Mesenchymal stem cell (in vitro differentiated cells and primary cell): Measurements from ENCODE around the gene RAB3D.

ENCODE experiments used
- DNase-seq: peaks from one replicate; pipeline ENCODE4 v3.0.0-alpha.2; 2013
- H2AFZ ChIP-seq: one replicate; pipeline ENCODE4 v1.6.1; 2013; ENCODE audit warnings: low read depth, mild to moderate bottlenecking, control low read depth, inconsistent platforms, low read length, moderate library complexity
- H2AK5ac ChIP-seq: 2 replicates; pipeline ENCODE4 v1.6.1; 2013; ENCODE audit warnings: low read length, moderate library complexity, mild to moderate bottlenecking, inconsistent platforms; ENCODE audit not compliant: severe bottlenecking
- H2BK120ac ChIP-seq: one replicate; pipeline ENCODE4 v1.6.1; 2013; ENCODE audit warnings: low read depth, mild to moderate bottlenecking, inconsistent platforms, low read length, moderate library complexity
- H2BK12ac ChIP-seq, 2 experiments: one replicate each; pipeline ENCODE4 v1.6.1; 2013; ENCODE audit warnings: inconsistent platforms in 2 of 2, low read length in 2 of 2, mild to moderate bottlenecking in 2 of 2, moderate library complexity in 2 of 2, control low read depth in 1 of 2
- H2BK15ac ChIP-seq: one replicate; pipeline ENCODE4 v1.6.1; 2013; ENCODE audit warnings: mild to moderate bottlenecking, low read depth, inconsistent platforms; ENCODE audit not compliant: poor library complexity, severe bottlenecking
- H2BK5ac ChIP-seq: 2 replicates; pipeline ENCODE4 v1.6.1; 2013; ENCODE audit warnings: low read depth, mild to moderate bottlenecking, low read length, control low read depth, inconsistent platforms; ENCODE audit not compliant: poor library complexity, severe bottlenecking
- H3K14ac ChIP-seq, 2 experiments: one replicate each; pipeline ENCODE4 v1.6.1; 2013; ENCODE audit warnings: inconsistent platforms in 2 of 2, low read length in 2 of 2, control low read depth in 1 of 2, mild to moderate bottlenecking in 1 of 2, moderate library complexity in 1 of 2
- H3K18ac ChIP-seq, 2 experiments: one replicate each; pipeline ENCODE4 v1.6.1; 2013; ENCODE audit warnings: inconsistent platforms in 2 of 2, low read length in 2 of 2, control low read depth in 1 of 2, low read depth in 1 of 2, mild to moderate bottlenecking in 1 of 2
- H3K23ac ChIP-seq, 2 experiments: one replicate each; pipeline ENCODE4 v1.6.1; 2013; ENCODE audit warnings: inconsistent platforms in 2 of 2, low read length in 2 of 2, mild to moderate bottlenecking in 2 of 2, moderate library complexity in 2 of 2, control low read depth in 1 of 2
- H3K27ac ChIP-seq: 2 replicates; pipeline ENCODE4 v1.5.1; 2013; ENCODE audit warnings: mild to moderate bottlenecking, moderate library complexity, low read length, control low read depth, inconsistent platforms; ENCODE audit not compliant: poor library complexity, severe bottlenecking
- H3K27me3 ChIP-seq, 2 experiments: 2 replicates each; pipeline versions ENCODE4 v1.6.1 to v1.7.0; 2013; ENCODE audit warnings: low read length in 2 of 2, mild to moderate bottlenecking in 2 of 2, moderate library complexity in 2 of 2, control low read depth in 1 of 2, inconsistent platforms in 1 of 2; ENCODE audit not compliant: control insufficient read depth in 1 of 2, insufficient read depth in 1 of 2
- H3K36me3 ChIP-seq, 2 experiments: 2 replicates each; pipeline versions ENCODE4 v1.6.1 to v1.7.0; 2013; ENCODE audit warnings: low read length in 2 of 2, control low read depth in 1 of 2, inconsistent platforms in 1 of 2, low read depth in 1 of 2, mild to moderate bottlenecking in 1 of 2; ENCODE audit not compliant: insufficient read depth in 2 of 2, control insufficient read depth in 1 of 2
- H3K4ac ChIP-seq, 2 experiments: one replicate each; pipeline ENCODE4 v1.6.1; 2013; ENCODE audit warnings: inconsistent platforms in 2 of 2, low read length in 2 of 2, mild to moderate bottlenecking in 2 of 2, moderate library complexity in 2 of 2, control low read depth in 1 of 2, low read depth in 1 of 2
- H3K4me1 ChIP-seq: 2 replicates; pipeline ENCODE4 v1.6.1; 2013; ENCODE audit warnings: low read depth, low read length, control low read depth; ENCODE audit not compliant: control insufficient read depth, insufficient read depth
- H3K4me2 ChIP-seq: 2 replicates; pipeline ENCODE4 v1.6.1; 2013; ENCODE audit warnings: low read length, mild to moderate bottlenecking, inconsistent platforms; ENCODE audit not compliant: poor library complexity, severe bottlenecking
- H3K4me3 ChIP-seq, 2 experiments: 2 replicates each; pipeline versions ENCODE4 v1.5.1 to v1.7.0; 2013; ENCODE audit warnings: low read length in 2 of 2, mild to moderate bottlenecking in 2 of 2, control low read depth in 1 of 2, low read depth in 1 of 2; ENCODE audit not compliant: insufficient read depth in 1 of 2
- H3K79me1 ChIP-seq: replicated peaks from 2 replicates; pipeline ENCODE4 v1.6.1; 2013; ENCODE audit warnings: mild to moderate bottlenecking, control low read depth, low read length, inconsistent platforms; ENCODE audit not compliant: poor library complexity, severe bottlenecking
- H3K9ac ChIP-seq: 2 replicates; pipeline ENCODE4 v1.7.0; 2013; ENCODE audit warnings: mild to moderate bottlenecking, low read length, moderate library complexity
- H3K9me3 ChIP-seq: 2 replicates; pipeline ENCODE4 v1.7.0; 2013; ENCODE audit warnings: mild to moderate bottlenecking, low read length; ENCODE audit not compliant: control insufficient read depth
- H4K8ac ChIP-seq: one replicate; pipeline ENCODE4 v1.6.1; 2013; ENCODE audit warnings: inconsistent platforms, mild to moderate bottlenecking, low read length, moderate library complexity
- H4K91ac ChIP-seq: one replicate; pipeline ENCODE4 v1.6.1; 2013; ENCODE audit warnings: mild to moderate bottlenecking, low read length, inconsistent platforms
- WGBS: methylation state at CpG from one replicate; pipeline ENCODE4 v1.1.7; 2013; ENCODE audit warnings: mixed read lengths; 5-methylcytosine and 5-hydroxymethylcytosine counted together

Gene RAB3D

GRCh38 chr19:11338569-11339253, 746 bp downstream of the RAB3D start:
- Histone ChIP-seq H3K14ac (peak overlapping the region in 1 of 2 experiments; percentile 93), H2BK5ac (no peak overlapping the region), H2BK15ac (peak overlapping the region; percentile 98), H3K9ac (peak overlapping the region; percentile 85), H3K23ac (peak overlapping the region in 1 of 2 experiments; percentile 46), H2AFZ (peak overlapping the region; percentile 54), H3K4me2 (peak overlapping the region; percentile 82), H3K79me1 (peaks cover 6% of the 10 kb centered on the region), H3K36me3 (peaks cover 22 to 25% of the 10 kb centered on the region in 2 experiments), H3K27ac (no peak overlapping the region), H2AK5ac (no peak overlapping the region), H3K27me3 (no peaks in the 10 kb centered on the region), H3K4ac (peak overlapping the region; percentile 80 to 94), H3K4me1 (peaks cover 22% of the 10 kb centered on the region), H3K9me3 (no peaks in the 10 kb centered on the region), H3K4me3 (peak overlapping the region; percentile 59 to 82), H2BK120ac (peak overlapping the region; percentile 95), H3K18ac (peak overlapping the region; percentile 82 to 88), H4K8ac (peak overlapping the region; percentile 87), H2BK12ac (peak overlapping the region; percentile 95 to 97), H4K91ac (peak overlapping the region; percentile 91)
- WGBS, result 29% methylated on average over 16 of the region's 21 CpGs
- DNase-seq, result no peak

GRCh38 chr19:11338121-11338520, 1.3 kb downstream of the RAB3D start:
- no peak overlapping the region for H4K8ac ChIP-seq
- H3K23ac ChIP-seq, result no peak overlapping the region
- H3K9ac ChIP-seq, result no peak overlapping the region
- no peak overlapping the region for H3K4me3 ChIP-seq
- H2BK15ac ChIP-seq, result peak overlapping the region; percentile 46
- no peak overlapping the region for H2AK5ac ChIP-seq
- no peak overlapping the region for H2BK120ac ChIP-seq
- no peak overlapping the region for H2AFZ ChIP-seq
- no peaks in the 10 kb centered on the region for H3K9me3 ChIP-seq
- no peak overlapping the region for H3K14ac ChIP-seq
- no peak for DNase-seq
- no peak overlapping the region for H2BK5ac ChIP-seq
- WGBS, result 97% methylated on average over 4 of the region's 7 CpGs
- peak overlapping the region in 1 of 2 experiments; percentile 18 for H3K18ac ChIP-seq
- peaks cover 22 to 28% of the 10 kb centered on the region in 2 experiments for H3K36me3 ChIP-seq
- H3K27ac ChIP-seq, result no peak overlapping the region
- H2BK12ac ChIP-seq, result peak overlapping the region; percentile 47 to 95
- H3K27me3 ChIP-seq, result no peaks in the 10 kb centered on the region
- H3K79me1 ChIP-seq, result peaks cover 5% of the 10 kb centered on the region
- H3K4ac ChIP-seq, result no peak overlapping the region
- peak overlapping the region; percentile 45 for H4K91ac ChIP-seq
- H3K4me2 ChIP-seq, result no peak overlapping the region
- H3K4me1 ChIP-seq, result peaks cover 19% of the 10 kb centered on the region

GRCh38 chr19:11337080-11337479, 2.4 kb downstream of the RAB3D start:
- Histone ChIP-seq H3K27me3 (no peaks in the 10 kb centered on the region), H4K91ac (no peak overlapping the region), H2BK15ac (peak overlapping the region; percentile 19), H3K27ac (no peak overlapping the region), H2BK5ac (no peak overlapping the region), H3K79me1 (no peaks in the 10 kb centered on the region), H3K9me3 (no peaks in the 10 kb centered on the region), H3K9ac (no peak overlapping the region), H3K4ac (no peak overlapping the region), H4K8ac (no peak overlapping the region), H2BK12ac (peak overlapping the region in 1 of 2 experiments; percentile 19), H3K14ac (no peak overlapping the region), H3K4me2 (no peak overlapping the region), H2BK120ac (no peak overlapping the region), H3K4me3 (no peak overlapping the region), H3K23ac (no peak overlapping the region), H3K36me3 (peaks cover 17 to 35% of the 10 kb centered on the region in 2 experiments), H3K4me1 (peaks cover 17% of the 10 kb centered on the region), H3K18ac (no peak overlapping the region), H2AFZ (no peak overlapping the region), H2AK5ac (no peak overlapping the region)
- DNase-seq, result no peak
- WGBS, result 97% methylated on average over 14 of the region's 14 CpGs

- H3K9me3 ChIP-seq, result no peaks in the 10 kb centered on the region
- H4K91ac ChIP-seq, result no peak overlapping the region
- H3K4ac ChIP-seq, result no peak overlapping the region
- H3K9ac ChIP-seq, result no peak overlapping the region
- peaks cover 10 to 33% of the 10 kb centered on the region in 2 experiments for H3K36me3 ChIP-seq
- no peak overlapping the region for H3K4me3 ChIP-seq
- no peak overlapping the region for H3K4me2 ChIP-seq
- H2BK15ac ChIP-seq, result no peak overlapping the region
- no peak overlapping the region for H2BK12ac ChIP-seq
- WGBS, result 93% methylated on average over 16 of the region's 17 CpGs
- H3K79me1 ChIP-seq, result no peaks in the 10 kb centered on the region
- no peak overlapping the region for H3K27ac ChIP-seq
- peaks cover 17% of the 10 kb centered on the region for H3K4me1 ChIP-seq
- no peak overlapping the region for H4K8ac ChIP-seq
- H3K18ac ChIP-seq, result no peak overlapping the region
- H2BK120ac ChIP-seq, result no peak overlapping the region
- DNase-seq, result no peak
- H2BK5ac ChIP-seq, result no peak overlapping the region
- no peak overlapping the region for H2AK5ac ChIP-seq
- no peak overlapping the region for H2AFZ ChIP-seq
- H3K27me3 ChIP-seq, result no peaks in the 10 kb centered on the region
- H3K14ac ChIP-seq, result no peak overlapping the region
- no peak overlapping the region for H3K23ac ChIP-seq
Measured at GRCh38 chr19:11335449-11336146, 3.9 kb downstream of the RAB3D start.
